Superior temporal gyrus (tissue), 1 donor: ENCODE results near the gene NUP155.
"Not testable (repeated sequence)": the region's sequence is repeated elsewhere in the genome, so short reads cannot be mapped to it uniquely, and the experiment has no call there.

Experiments
- DNase-seq: peaks from one replicate; pipeline ENCODE4 v3.0.0-alpha.2; 2016; ENCODE audit errors: extremely low spot score

Gene NUP155

GRCh38 chr5:37283214-37283820 is 87.6 kb downstream of the NUP155 start:
- no peak for DNase-seq

DNA sequence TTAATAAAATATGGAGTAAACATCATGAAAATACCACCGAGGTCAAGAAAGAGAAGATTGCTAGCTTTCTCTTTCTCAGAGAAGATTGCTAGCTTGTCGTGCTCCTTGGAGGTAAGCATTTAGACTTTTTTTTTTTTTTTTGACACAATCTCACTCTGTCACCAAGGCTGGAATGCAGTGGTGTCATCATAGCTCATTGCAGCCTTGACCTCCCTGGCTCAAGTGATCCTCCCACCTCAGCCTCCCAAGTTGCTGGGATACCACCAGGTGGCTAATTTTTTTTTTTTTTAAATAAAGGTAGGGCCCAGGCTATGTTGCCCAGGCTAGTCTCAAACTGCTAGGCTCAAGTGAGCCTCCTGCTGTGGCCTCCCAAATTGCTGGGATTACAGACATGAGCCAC is 95.4 kb downstream of the NUP155 start:
- no peak for DNase-seq

GRCh38 chr5:37272511-37272910 is 98.4 kb downstream of the NUP155 start:
- no peak for DNase-seq

GRCh38 chr5:37268100-37268499 is 102.8 kb downstream of the NUP155 start:
- DNase-seq: not testable (repeated sequence)

GRCh38 chr5:37255774-37256358 is 115.0 kb downstream of the NUP155 start:
- no peak for DNase-seq

- DNase-seq: no peak
Observed at GRCh38 chr5:37254581-37254980, 116.3 kb downstream of the NUP155 start.

DNA sequence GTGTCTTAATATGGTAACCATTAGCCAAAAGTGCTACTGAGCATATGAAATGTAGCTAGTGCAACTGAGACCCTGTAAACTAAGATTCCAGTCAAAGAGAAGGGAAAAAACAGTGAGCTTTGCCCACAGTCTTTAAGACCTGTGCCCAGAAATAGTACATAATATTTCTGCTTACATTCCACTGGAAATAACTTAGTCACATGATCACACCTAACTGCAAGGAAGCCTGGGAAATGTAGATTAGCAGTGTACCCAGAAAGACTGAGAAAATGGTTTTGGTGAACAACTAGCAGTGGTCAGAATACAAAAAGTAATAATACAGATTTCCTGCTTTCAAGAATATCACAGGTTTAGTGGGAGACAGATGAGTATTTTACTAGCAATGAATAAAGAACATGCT is 119.2 kb downstream of the NUP155 start:
- DNase-seq: no peak

DNA sequence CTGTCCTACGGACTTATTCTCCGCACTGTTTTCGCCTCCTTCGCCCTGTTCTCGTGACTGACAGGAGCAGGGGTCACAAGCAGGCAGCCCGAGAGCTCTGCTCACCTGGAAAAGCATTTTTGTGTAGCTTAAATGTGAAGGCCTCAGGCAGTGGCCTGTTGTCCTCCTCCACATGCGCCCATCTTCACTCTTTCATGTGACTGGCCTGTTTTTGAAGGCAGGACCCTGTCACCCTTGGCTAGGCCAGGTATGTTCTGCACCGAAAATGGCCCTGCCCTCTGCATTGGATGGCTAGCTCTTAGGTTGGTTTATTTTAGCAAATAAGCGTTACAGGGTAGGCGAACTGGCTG is 121.1 kb downstream of the NUP155 start:
- no peak for DNase-seq

- DNase-seq: peak; percentile 75
Observed at GRCh38 chr5:37248970-37249814, 121.7 kb downstream of the NUP155 start, which contains the start of gene CPLANE1. Gene CPLANE1, minus strand, starts transcription at chr5:37249376. Its CDS starts 1,678 bp downstream, at chr5:37247698.

GRCh38 chr5:37248421-37248969 is 122.4 kb downstream of the NUP155 start:
- DNase-seq: peak; percentile 50

DNA sequence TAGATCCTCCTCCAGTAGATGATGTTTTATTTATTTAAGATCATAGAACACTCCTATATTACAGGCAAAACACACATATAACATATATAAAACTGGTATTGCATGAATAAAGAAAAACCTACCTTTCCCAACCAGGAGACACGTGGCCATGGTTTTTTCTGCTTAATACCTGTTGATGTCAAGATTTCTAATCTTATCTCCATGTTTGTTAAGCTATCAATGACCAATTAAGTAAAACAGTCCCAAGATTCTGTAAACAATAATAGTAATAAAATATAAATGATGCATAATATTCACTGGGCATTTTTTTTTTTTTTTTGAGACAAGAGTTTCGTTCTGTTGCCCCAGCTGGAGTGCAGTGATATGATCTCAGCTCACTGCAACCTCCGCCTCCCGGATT is 123.4 kb downstream of the NUP155 start:
- no peak for DNase-seq

- no peak for DNase-seq
Observed at GRCh38 chr5:37247036-37247435, 123.9 kb downstream of the NUP155 start.
